CD4-positive, alpha-beta T cell treated with Interleukin-2 at 100 ng/mL for 4 hours (primary cell): ENCODE results near the gene HOXD1.
A peak's percentile ranks its signal among the peaks of the same experiment; 100 is the strongest.

ENCODE experiments used
- DNase-seq: peaks from one replicate; pipeline ENCODE4 v3.0.0-alpha.2; 2020; ENCODE audit warnings: low spot score

HOXD1 gene

DNA sequence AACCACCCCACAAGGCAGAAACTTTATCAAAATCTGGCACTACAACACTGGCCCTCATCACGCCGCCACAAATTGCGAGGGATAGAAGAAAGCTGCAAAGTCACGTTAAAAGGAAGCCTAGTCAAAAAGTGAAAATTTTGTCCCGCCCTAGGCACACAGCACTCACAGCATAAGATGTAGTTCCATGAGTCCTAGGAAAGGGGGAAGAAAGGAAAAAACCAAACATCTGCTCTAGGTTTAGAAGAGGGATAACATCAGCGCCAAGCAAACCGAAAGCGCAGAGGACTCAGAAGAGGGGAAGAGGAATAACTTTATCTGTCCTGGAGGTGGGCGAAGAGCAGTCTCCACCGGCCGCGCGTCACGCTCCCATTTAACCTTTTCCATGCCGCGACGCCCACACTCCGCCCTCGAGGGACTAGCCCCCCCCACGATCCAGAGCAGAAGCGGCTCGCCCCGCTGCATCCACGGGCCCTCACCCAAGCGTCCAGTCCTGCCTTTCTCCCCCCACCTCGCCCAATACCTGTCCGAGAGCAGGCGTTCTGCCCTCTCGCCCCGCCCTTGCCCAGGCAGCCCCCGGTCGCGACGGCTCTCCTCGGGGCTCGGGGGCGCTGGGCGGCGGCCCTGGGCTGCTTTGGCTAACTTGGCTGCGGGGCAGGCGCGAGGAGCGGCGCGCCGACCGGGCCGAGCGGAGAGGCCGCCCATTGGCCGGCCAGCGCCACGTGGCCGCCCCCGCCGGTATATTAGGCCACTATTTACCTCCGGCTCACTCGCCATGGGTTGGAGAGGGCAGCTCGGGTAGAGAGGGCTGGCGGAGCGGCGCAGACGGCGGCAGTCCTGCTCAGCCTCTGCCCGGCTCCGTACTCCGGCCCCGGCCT lies at the start of gene HOXD1:
TSS of gene HOXD1 (plus strand) at position 770 of the 875 bp plus-strand sequence. CDS start 134 bp downstream, outside the sequence.
- no peak for DNase-seq

DNA sequence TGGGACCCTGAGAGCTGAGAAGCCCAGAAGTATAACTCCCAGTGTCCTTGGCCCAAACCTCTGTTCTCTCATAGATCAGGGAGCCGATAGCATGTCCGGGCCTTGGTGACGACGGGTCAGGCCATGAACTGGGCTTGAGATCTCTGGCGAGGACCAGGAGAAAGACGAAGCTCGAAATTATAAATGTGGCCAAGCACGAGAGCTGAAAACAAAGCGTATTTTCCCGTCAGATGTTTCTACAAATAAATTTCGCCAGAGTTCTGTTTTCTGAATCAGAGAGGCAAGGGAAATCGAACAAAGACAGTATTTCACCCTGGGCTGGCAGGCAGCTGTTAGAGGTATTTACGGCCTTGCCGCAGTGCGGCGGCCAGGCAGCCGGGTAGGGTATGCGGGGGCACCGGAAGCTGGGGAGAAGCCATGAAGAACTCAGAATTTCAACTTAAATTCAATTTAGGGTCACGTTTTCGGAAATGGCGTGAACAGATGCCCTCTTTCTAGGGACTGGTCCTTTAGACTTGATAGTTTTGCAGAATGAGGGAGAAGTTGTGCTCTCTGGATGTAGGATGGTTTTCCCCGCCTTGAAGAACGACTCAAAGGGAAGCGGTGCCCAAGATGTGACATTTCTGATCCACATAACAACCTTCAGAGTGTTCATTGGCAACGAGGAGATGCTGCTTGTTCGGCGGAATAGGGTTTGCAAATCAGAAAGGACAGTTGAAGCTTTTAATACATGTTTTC lies 49.4 kb upstream of the HOXD1 start:
- DNase-seq = no peak

DNA sequence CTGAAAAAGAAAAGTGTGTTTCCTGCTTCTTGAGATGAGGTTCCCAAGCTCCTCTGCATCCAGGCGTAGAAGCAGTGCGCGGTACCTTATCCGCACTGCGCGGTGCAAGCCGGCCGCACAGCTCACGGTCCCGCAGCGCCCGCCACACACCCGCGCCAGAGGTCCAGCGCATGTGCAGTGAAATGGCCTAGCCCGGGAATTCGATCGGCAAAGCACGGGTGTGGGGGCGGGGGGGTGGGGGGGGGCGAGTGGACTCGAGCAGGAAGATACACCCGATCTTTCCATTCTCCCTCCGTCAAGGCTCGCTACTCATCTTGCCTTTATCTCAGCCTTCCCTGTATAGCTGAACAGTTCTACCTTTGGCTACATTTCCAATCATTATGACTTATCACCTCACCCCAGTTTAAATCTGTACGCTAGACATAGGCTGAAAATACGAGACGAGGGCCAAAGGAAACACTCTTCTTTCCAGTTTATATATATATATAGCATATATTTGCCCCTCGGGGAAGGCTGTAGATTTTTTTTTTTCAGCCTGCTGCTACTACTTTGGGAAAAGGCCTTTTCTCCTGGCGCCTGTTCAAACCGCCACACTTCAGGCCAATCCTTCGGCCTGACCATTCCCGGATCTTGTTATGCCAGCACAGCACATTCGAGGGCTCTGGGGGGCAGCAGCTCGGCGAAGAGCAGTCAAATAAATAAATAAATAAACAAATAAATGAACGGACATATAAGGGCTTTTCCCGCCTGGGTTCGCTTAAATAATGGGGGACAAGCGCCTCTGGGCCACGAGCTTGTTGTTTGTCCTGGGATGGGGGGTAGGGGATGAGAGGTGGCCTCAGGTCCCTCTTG lies 48.6 kb upstream of the HOXD1 start:
- no peak for DNase-seq

DNA sequence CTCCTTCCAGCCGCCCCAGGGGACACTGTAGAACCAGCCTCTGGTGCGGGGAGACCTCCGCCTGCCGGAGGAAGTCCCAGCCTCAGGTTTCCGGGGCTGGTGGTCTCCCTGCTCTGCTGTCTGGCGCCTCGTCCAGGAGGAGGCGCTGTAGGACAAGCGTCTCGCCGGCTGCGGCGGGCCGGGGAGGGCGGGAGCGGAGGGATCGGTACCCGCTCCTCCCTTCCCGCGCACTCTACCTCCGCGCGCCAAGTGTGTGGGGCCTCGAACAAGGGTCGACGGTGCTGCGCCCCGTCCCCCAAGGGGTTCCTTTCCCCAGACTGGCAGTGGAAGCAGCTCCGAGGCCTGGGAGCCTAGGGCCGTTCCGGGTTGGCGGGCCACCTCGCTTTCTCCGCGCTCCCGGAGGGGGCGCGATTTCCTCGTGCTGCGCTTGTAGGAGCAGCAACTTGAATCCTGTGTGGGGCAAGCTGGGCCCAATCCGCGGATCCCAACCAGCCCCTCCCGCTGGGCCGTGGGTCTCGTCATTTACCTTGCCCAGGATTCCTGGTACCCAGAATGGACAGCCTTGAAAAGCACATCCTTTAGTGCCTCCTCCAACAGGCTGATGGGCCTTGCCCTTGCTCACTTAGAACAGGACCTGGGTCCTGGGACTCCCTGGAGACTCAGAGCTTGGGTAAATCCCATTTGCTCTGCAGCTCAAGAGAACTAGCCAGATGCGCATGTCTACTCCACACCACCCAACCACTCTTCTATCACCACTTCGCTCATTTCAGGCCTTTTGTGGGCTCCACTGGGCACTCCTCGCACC lies 47.8 kb upstream of the HOXD1 start:
- DNase-seq = peak; percentile 50

DNA sequence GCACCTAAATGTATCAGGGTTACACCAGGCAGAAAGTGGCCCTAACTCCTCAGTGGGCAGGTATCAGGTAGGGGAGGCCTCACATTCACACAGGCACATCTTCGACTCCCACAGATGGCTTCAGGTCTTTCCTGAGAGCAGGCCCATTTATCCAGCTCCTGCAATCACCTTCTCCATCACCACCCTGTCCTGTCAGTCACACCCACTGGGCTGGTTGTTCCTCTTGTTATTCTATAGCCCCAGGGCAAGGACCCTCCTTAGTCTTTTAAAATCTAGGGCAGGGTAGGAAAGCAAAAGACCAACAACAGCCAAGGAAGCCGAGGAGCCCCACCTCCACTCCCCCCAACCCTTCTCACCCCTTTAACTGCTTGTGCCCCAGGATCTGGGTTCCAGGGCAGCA lies 46.2 kb upstream of the HOXD1 start:
- no peak for DNase-seq

DNA sequence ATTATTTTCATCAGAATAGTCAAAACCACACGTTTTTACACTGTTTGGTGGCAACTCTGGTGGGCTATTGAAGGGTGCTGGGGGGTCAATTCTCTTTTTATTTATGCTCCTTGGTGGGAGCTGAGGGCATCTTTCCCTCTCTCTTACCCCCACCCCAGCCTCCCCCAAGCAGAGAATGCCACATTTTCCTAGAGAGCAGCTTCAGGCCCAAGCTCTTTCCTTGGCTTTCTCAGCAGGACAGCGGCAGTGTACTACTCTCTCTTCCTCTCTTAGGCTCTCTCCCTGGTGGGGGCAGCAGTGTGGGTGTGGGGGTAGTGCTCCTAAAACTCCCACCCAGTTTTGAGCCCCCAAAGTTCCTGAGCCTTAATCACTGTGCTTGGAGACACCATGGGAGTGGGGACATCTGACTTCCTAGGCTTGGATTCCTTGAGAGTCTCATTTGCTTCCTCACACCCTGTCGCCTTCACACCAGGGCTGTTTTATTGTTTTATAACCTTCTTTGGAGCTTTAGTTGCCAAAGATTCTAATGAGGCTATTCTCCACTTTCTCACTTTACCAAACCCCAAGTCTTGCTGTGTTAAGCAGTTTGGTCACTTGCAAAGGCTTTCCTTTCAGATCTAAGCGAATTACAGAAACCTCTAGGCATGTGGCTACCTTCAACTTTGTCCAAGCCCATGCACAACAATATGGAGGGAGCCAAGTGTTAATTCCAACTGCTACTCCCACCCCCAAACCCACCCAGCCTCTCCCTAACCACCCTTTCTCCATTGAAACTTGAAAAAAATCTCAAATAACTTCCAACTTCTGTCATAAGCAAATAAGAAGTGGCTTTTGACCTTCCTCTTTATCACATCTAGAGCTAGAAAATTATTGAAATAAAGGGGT lies 43.1 kb upstream of the HOXD1 start:
- no peak for DNase-seq

DNA sequence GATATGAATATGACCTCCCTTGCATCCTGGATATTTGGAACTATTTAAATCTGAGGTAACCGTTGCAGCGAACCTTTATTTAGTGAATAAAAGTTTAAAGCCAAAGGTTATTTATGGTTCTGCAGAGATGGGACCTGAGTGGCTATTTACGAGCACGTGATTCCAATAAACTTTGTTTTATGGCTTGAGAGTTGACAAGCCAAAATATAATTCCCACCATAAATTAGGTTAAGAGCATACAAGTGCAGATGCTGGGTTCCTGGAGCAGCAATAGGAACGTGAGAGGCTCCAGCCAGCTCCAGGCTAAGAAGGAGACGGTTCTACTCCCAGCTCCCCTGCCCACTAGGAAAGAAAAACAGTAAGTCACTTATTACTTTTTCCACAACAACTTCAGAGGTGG lies 42.4 kb upstream of the HOXD1 start:
- DNase-seq = no peak

DNA sequence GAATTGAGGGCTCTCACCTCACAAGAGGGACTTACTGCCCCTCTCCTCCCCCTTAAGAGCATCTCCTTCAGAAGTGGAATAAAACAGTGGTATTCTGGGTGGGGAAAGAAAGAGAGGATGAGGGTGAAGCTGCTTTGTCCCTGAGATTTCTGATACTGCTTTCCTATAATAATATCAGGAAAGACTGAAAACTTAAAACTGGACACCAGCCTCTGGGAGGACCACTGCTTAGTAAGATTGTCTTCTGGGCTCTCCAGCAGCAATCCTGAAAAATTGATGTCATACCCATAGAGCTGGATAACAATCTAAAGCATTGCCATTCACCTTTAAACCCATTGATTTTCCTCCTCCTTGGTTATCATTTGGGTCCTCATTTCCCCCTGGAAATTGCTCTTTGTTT lies 41.8 kb upstream of the HOXD1 start:
- DNase-seq = no peak

DNA sequence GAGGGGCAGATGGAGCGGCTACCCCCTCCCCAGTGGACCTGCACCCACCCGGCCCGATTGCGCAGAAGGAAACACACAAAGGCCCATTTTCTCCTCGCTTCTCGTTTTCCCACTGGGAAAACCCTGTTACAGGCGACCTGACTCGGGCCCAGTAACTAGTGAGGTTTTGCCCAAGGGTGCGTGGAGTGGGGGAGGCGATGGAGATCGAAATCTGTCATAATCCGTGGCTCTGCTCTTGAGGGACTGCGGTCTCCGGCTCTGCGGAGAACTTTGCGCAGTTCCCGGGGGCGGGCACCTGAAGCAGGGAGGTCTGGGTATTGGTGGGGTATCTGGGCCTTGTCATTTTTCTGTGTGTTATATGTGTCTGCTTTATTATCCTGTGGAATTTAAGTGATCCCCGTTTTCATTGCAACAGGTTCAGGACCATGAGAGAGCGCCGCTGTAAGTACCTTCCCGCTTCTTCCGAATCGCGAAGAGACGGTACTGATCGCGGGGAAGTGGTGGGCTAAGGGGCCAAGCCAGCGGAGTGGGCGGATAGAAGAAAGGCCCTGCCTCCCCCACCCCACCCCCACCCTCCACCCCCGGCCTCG lies 41.2 kb upstream of the HOXD1 start:
- no peak for DNase-seq

DNA sequence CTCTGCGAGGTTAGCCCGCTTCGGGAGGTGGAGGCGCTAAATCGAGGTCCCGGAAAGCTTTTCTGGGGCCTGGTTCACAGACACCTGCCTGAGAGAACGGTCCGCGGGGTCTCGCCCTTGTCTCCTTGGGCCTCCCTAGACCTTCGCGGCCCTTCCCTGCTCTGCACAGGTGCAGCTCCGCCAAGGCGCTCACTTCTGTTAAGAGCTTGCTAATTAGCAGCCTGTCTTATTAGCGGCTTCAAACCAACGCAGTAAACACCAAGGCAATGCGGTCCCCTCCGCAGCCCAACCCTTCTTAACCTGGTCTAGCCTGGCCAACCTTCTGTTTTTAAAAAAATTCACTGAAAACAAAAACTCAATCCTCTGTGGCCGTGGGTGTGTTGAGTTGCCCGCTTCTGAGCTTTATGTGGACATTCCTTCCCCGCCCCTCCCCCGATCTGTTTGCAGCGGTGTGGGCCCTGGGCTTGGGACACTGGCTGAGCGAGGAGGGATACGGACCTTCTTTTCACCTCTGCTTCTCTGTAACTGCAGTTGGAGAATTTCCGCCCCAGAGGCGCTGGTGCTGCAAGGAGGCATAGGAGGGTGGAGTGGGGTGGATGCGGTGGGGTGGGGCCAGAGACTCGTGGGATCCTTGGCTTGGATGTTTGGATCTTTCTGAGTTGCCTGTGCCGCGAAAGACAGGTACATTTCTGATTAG lies 40.5 kb upstream of the HOXD1 start:
- no peak for DNase-seq

DNA sequence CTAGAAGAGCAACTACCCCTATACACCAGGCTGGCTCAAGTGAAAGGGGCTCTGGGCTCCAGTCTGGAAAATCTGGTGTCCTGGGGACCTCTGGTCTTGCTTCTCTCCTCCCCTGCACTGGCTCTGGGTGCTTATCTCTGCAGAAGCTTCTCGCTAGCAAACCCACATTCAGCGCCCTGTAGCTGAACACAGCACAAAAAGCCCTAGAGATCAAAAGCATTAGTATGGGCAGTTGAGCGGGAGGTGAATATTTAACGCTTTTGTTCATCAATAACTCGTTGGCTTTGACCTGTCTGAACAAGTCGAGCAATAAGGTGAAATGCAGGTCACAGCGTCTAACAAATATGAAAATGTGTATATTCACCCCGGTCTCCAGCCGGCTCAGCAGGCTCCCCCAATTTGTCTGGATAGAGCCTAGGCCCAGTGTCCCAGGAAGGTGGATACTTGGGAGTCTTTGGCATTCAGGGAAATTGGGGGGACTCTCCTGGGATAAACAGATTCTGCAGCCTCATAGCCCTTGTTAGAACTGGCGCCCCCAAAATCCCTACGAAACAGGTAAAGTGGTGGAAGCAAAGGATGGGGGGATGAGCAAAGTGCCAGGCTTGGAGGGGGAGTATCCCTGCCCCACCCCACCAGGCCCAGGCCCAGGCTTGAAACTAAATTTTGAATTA lies 39.6 kb upstream of the HOXD1 start:
- no peak for DNase-seq

DNA sequence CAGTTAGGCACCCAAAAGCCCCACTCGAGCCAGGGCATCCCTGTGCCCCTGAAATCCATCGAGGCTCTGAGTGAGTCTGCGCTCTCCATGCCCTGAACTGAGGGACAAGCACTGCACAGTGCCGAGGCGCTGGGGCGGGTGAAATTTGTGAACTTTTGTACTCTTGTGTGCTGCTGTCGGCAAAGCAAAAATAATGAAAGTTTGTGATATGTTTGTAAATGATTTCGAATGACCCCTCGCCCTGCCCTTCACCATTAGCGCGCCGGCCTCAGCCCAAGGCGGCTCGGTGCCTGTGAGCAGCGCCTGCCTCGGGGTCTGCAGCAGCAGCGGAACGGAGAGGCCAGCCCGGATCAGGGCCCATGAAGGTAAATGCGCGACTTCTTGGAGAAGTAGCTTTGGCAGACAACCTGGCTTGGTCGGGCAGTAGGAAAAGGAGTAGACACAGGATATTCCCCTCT lies 39.0 kb upstream of the HOXD1 start:
- DNase-seq = no peak

DNA sequence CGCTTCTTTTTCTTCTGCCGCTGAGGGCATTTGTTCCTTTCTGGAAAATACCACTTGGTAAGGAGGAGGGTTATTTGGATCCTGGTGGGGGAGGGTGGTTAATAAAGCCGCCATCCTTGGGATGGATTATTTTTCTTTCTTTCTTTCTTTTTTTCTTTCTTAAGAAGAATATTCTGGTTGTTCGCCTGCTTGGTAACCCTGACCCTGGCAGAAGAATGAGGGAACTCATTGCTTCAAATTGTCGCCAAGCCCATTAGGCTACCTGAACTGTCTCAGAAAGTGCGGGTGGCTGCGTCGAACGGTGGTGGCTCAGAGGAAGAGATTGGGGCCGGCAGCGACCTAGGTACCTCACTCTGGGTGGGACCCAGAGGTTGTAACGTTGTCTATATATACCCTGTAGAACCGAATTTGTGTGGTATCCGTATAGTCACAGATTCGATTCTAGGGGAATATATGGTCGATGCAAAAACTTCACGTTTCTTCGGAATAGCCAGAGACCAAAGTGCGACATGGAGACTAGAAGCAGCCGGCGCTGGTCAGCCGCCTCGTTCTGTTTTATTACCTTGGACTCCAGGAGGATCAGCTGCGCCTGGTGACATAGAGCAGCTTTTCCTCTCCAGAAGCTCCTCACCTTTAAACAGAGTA lies 38.4 kb upstream of the HOXD1 start:
- DNase-seq = no peak

DNA sequence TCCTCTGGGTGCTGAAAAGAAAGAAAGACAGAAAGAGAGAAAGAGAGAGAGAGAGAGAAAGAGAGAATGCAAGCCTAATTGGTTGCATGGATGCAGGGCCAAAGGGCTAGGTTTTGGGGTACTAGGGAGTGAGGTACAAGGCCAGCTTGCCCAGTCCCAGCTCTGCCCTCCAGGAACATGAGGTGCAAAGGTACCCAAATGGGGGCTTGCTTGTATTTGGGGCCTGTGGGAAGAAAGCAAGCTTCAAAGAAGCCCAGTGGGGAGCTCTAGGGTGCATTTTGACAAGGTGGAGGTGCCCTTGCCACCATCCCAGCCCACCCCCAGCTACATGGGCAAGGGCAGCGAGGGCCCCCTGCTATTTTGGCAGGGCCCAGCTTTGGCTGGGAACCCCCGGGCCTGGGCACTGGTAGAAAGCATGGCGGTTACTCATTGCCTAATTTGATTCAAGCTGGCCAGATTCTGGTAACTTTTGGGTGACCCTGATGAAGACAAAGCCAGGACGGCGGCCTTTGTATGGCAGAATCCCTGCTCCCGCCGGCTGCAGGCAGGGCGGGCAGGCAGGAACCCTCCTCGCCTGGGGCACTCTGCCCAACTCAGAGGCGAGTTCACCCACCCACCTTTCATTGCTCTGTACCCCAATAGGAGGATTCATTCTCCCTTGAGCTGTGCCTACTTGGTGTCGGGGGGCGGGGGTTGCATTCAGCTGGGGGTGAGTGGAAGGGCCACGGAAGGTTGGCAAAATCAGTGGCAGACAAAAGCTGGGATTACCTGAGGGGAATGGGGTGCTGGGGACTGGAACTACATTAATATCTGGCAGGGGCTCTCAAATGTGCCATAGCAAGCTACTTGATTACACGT lies 37.7 kb upstream of the HOXD1 start:
- DNase-seq = no peak

DNA sequence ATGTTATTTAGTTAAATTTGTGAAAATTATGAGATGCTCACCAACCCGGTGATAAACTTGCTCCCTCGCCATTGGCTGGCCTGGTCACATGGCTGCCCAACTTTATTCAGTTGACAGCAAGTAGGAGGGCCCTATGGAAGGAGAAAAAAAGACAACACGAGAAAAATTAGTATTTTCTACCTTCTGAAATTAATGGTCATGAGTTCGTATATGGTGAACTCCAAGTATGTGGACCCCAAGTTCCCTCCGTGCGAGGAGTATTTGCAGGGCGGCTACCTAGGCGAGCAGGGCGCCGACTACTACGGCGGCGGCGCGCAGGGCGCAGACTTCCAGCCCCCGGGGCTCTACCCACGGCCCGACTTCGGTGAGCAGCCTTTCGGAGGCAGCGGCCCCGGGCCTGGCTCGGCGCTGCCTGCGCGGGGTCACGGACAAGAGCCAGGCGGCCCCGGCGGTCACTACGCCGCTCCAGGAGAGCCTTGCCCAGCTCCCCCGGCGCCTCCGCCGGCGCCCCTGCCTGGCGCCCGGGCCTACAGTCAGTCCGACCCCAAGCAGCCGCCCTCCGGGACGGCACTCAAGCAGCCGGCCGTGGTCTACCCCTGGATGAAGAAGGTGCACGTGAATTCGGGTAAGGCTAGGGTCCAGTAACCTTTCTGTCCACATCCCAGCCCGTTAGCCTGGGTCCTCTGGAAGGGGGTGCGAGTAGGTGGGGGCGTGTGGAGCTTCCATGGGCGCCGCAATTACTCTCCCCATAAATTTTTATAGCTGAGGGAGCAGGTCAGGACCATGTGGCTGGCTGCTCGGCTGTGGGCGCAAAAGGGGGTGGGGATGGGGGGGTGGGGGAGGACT lies 36.8 kb upstream of the HOXD1 start, which contains the start of gene HOXD4:
TSS of gene HOXD4 (plus strand) at position 109 of the 846 bp plus-strand sequence. CDS start at position 193, 84 bp downstream.
- no peak for DNase-seq
